DMS 273 (cell line): ENCODE results near the gene CDKN2B-AS1.
"Not testable (repeated sequence)": the region's sequence is repeated elsewhere in the genome, so short reads cannot be mapped to it uniquely, and the experiment has no call there.

Experiments used
- DNase-seq: peaks from one replicate; lab custom pipeline; 2025; ENCODE audit not compliant: unreplicated experiment; lab: John Stamatoyannopoulos, UW

CDKN2B-AS1 gene

GRCh38 chr9:21994556-21995005 is at the start of gene CDKN2B-AS1:
Gene CDKN2B-AS1 (plus strand): TSS chr9:21994791.
- DNase-seq, result peak; percentile 96

DNA sequence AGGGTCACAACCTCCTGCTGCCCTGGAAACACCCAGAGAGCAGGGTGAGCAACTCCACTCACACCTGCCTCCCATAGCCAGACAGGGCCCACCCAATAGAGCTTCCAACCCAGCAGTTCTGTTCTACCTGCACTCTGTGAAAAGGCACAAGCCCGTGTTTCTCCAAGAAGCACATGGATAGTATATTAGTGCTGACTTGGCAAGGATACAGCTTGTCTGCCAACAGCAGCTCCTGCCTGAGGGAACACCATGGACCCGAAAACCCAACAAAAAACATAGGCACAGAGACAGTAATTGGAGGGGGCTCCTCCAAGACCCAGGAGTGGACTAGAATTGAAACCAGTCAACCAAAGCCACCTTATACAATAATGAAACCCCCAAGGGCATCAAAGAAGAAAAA is 49.0 kb upstream of the CDKN2B-AS1 start:
- DNase-seq, result no peak

GRCh38 chr9:21958833-21959232 is 35.8 kb upstream of the CDKN2B-AS1 start:
- no peak for DNase-seq

DNA sequence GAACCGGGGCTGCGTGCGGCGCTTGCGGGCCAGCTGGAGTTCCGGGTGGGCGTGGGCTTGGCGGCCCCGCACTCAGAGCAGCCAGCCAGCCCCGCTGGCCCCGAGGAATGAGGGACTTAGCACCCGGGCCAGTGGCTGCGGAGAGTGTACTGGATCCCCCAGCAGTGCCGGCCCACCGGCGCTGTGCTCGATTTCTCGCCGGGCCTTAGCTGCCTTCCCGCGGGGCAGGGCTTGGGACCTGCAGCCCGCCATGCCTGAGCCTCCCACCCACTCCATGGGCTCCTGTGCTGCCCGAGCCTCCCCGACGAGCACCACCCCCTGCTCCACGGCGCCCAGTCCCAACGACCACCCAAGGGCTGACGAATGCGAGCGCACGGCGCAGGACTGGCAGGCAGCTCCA is 35.3 kb upstream of the CDKN2B-AS1 start:
- DNase-seq, result not testable (repeated sequence)

DNA sequence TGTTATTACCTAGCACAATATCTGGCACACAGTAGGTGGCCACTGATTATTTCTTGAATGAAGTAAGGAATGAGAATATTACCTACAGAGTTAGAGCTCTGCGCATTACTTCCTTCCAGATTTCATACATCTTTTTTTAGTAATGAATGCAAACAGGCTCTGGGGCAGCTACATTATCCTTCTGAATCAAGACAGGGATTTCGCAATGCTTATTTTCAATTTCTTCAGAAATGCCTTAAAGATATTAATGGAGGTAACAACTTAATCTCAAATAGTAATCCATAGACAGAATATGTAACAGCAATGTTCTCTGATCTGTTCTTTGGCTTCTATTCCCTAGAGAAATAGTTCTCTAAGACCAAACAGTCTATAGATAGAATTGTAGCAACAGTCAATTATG is 33.0 kb upstream of the CDKN2B-AS1 start:
- DNase-seq, result no peak

DNA sequence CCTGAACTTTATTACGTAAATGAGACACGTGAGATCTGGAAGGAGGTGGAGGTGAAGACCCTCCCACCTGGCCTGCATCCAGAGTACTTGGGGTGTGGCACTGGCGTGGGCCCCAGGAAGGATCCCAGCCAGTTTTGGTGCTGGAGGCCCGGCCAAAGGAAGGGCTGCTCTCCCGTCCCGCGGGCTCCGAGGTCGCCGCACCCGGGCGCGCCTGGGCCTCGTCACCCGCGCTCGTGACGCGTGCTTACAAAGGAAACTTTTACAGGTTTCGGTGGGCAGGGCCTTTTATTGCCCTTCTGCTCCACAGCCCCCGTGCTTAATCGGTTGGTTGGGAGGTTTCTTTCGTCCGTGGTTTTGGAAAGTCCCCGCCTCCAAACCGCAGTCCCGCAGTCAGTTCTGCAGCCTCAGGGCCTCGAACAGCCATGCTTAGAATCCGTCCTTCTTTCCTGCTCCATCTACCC is 29.6 kb upstream of the CDKN2B-AS1 start:
- peak; percentile 12 for DNase-seq

DNA sequence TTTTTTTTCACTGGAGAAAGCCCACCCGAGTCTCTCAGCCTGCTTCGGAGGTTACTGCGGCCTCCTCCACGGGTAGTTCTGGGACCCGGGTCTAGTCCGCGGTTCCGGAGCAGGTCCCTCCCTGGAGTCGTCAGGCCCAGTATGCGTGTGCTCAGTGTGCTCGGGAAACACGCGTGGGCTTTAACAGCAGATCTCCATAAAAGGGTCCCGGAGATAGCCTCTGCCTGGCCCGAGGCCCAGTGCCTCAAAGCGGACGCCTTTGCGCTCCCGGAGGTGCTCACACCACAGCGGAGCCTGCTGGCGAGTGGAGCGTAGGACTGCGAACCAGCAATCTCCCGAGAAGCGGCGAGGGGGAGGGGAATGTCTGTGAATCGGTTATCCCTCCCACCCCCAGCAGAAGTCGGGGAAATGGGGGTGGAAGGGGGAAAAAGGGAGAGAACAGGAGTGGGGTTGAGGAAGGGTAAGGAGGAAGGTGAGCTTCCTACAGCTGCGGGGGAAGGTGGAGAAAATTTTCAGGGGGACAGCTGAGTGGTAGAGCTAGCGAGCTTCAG is 29.1 kb upstream of the CDKN2B-AS1 start:
- no peak for DNase-seq

GRCh38 chr9:21966140-21966851 is 28.3 kb upstream of the CDKN2B-AS1 start:
- no peak for DNase-seq

GRCh38 chr9:21967169-21967568 is 27.4 kb upstream of the CDKN2B-AS1 start:
- peak; percentile 17 for DNase-seq

- no peak for DNase-seq
Measured at GRCh38 chr9:21967702-21968101, 26.9 kb upstream of the CDKN2B-AS1 start.

DNA sequence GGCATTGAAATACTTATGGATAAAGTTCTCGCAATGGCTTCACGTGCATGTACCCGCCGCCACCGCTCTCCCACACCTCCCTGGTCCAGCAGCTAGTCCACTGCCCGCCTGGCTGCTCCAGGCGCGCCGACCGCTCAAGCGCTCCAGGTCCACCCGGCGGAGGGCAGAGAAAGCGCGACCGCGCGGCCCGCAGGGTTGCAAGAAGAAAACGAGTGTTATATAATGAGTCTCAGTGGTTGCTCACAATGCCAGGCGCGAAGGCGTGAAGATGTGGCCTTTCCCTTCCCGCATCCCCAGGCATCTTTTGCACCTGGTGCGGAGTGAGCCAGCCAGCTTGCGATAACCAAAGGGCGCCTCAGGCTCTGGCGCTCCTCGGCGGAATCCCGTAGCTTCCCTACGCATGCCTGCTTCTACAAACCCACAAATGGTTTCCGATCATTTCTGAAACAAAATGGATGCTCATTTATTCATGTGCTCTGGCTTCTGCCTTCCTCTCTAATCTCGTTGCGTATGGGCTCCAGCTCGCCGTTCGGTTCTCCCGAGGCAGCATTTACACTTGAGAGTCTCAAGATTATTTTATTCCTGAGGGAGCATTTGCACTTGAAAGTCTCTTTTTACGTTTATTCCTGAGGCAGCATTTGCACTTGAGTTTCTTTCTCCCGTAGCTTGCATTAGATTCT is 26.1 kb upstream of the CDKN2B-AS1 start:
- no peak for DNase-seq

- peak; percentile 6 for DNase-seq
Measured at GRCh38 chr9:21969011-21969940, 25.3 kb upstream of the CDKN2B-AS1 start.

DNA sequence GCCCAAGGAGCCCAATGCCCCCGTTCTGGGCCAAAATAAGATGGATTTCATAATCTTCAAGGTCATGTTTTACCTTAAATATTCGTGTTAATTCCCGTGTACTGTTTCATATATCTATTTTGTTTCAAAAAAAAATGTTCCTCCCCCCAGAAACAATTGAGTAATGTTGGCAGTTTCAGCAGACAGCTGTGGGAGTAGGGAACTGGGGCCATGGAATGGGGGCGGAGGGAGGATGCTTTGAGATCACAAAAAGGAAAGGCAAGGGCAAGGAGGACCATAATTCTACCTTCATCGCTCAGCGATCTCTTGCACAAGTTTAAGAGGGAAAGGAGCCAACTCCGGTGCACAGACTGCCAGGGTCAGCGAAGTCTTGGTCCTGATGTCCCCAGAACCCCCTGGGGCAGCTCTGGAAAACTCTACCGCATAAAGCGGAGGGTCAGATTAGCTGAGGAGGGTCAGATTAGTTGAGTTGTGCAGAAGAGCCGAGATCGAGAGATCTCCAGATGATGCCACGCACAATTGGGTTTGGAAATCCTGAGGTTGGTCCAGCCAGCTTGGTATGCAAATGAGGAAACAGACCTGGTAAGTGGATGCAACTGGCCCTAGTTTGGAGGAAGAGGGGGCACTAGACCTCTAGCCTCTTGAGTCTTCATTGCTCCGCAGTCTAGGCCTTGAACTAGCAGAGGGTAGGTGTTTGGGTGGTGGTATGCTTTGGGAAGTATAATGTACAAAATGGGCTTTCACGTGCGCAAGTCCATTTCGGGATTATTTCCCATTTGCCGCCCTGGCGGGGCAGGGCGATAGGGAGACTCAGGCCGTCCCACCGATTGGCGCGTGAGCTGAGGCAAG is 24.4 kb upstream of the CDKN2B-AS1 start:
- DNase-seq, result no peak

DNA sequence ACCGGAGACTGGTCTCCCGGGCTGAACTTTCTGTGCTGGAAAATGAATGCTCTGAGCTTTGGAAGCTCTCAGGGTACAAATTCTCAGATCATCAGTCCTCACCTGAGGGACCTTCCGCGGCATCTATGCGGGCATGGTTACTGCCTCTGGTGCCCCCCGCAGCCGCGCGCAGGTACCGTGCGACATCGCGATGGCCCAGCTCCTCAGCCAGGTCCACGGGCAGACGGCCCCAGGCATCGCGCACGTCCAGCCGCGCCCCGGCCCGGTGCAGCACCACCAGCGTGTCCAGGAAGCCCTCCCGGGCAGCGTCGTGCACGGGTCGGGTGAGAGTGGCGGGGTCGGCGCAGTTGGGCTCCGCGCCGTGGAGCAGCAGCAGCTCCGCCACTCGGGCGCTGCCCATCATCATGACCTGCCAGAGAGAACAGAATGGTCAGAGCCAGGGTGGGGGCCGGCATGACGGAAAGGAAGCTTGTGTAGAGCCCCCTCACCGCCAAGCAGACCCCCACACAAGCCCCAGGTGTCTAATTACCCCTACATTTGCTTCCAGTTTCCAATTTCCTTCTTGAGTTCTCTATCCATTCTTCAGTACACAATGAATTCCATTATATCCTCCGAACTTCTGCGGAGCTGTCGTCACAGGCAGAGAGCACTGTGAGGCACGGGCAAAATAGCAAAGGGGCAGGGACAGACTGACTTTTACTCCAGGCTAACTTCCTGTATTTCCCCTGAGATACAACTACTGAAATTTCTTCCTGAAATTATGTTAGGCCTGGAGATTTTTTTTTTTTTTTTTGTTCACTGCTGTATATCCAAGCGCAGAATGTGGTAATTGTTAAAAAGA is 23.6 kb upstream of the CDKN2B-AS1 start:
- no peak for DNase-seq

- DNase-seq, result no peak
Measured at GRCh38 chr9:21972361-21972760, 22.2 kb upstream of the CDKN2B-AS1 start.

DNA sequence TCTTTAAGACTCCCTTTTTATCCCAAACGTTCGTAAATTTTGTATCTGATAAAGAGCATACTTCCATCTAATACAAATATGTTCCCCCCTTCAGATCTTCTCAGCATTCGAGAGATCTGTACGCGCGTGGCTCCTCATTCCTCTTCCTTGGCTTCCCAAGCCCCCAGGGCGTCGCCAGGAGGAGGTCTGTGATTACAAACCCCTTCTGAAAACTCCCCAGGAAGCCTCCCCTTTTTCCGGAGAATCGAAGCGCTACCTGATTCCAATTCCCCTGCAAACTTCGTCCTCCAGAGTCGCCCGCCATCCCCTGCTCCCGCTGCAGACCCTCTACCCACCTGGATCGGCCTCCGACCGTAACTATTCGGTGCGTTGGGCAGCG is 20.3 kb upstream of the CDKN2B-AS1 start:
- DNase-seq, result peak; percentile 78

- peak; percentile 97 for DNase-seq
Measured at GRCh38 chr9:21974722-21975409, 19.7 kb upstream of the CDKN2B-AS1 start.

DNA sequence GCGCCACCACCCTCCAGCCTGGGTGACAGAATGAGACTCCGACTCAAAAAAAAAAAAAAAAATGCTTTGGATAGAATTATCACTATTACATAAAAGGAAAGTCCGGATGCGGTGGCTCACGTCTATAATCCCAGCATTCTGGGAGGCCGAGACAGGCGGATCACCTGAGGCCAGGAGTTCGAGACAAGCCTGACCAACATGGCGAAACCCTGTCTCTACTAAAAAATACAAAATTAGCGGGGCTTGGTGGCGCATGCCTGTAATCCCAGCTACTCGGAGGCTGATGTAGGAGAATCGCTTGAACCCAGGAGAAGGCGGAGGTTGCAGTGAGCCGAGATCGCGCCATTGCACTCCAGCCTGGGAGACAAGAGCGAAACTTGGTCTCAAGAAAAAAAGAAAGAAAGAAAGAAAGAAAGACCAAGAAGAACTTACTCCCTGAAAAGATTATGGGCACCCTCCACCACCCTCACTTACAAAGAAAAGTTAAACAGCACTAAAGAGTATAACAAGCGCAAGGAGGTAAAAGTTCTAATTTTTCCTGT is 18.2 kb upstream of the CDKN2B-AS1 start:
- DNase-seq, result no peak
